ENCODE results near the gene PPP4C.

GRCh38 chr16:30065943-30066760, 9.6 kb upstream of the PPP4C start:
- no peak for TF ChIP-seq EZH2 (IDR thresholded peaks at IDR 0.05; ENCODE audit: low read depth)
- TF ChIP-seq, protein P1, sequence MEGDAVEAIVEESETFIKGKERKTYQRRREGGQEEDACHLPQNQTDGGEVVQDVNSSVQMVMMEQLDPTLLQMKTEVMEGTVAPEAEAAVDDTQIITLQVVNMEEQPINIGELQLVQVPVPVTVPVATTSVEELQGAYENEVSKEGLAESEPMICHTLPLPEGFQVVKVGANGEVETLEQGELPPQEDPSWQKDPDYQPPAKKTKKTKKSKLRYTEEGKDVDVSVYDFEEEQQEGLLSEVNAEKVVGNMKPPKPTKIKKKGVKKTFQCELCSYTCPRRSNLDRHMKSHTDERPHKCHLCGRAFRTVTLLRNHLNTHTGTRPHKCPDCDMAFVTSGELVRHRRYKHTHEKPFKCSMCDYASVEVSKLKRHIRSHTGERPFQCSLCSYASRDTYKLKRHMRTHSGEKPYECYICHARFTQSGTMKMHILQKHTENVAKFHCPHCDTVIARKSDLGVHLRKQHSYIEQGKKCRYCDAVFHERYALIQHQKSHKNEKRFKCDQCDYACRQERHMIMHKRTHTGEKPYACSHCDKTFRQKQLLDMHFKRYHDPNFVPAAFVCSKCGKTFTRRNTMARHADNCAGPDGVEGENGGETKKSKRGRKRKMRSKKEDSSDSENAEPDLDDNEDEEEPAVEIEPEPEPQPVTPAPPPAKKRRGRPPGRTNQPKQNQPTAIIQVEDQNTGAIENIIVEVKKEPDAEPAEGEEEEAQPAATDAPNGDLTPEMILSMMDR (conservative IDR thresholded peaks at IDR 0.05) = no peak

Measured in PC-9 (cell line).